Measurements from ENCODE around the gene TTLL8.

TTLL8 gene

GRCh38 chr22:50082961-50083461, 24.9 kb upstream of the TTLL8 start:
- no peak overlapping the region for H3K4me3 ChIP-seq (ENCODE audit: low read length in 2 of 2)
- no peaks in the 10 kb centered on the region for H3K36me3 ChIP-seq (ENCODE audit: control insufficient read depth in 2 of 2, insufficient read depth in 2 of 2, low read length in 2 of 2)
- no peak overlapping the region for H3K9ac ChIP-seq (ENCODE audit: low read length in 2 of 2)
- peaks cover 18 to 30% of the 10 kb centered on the region in 2 donors for H3K27me3 ChIP-seq (ENCODE audit: control insufficient read depth in 1 of 2, insufficient read depth in 2 of 2, low read length in 2 of 2)
- H3K4me1 ChIP-seq (ENCODE audit: control insufficient read depth, insufficient read depth, low read length) = no peaks in the 10 kb centered on the region
- no peak overlapping the region for H3K27ac ChIP-seq (ENCODE audit: low read length)
- H3K9me3 ChIP-seq (ENCODE audit: control insufficient read depth in 2 of 2, low read length in 2 of 2) = no peaks in the 10 kb centered on the region

- Histone ChIP-seq H3K36me3 (ENCODE audit: control insufficient read depth in 2 of 2, insufficient read depth in 2 of 2, low read length in 2 of 2) (no peaks in the 10 kb centered on the region), H3K9me3 (ENCODE audit: control insufficient read depth in 2 of 2, low read length in 2 of 2) (no peaks in the 10 kb centered on the region), H3K4me1 (ENCODE audit: control insufficient read depth, insufficient read depth, low read length) (no peaks in the 10 kb centered on the region), H3K27ac (ENCODE audit: low read length) (no peak overlapping the region), H3K27me3 (ENCODE audit: control insufficient read depth in 1 of 2, insufficient read depth in 2 of 2, low read length in 2 of 2) (peaks cover 11 to 22% of the 10 kb centered on the region in 2 donors), H3K9ac (ENCODE audit: low read length in 2 of 2) (no peak overlapping the region), H3K4me3 (ENCODE audit: low read length in 2 of 2) (no peak overlapping the region)
These were observed 24.2 kb upstream of the TTLL8 start for GRCh38 chr22:50082197-50082715.

GRCh38 chr22:50081426-50082196, 23.5 kb upstream of the TTLL8 start:
- H3K36me3 ChIP-seq (ENCODE audit: control insufficient read depth in 2 of 2, insufficient read depth in 2 of 2, low read length in 2 of 2) = no peaks in the 10 kb centered on the region
- no peak overlapping the region for H3K27ac ChIP-seq (ENCODE audit: low read length)
- no peaks in the 10 kb centered on the region for H3K4me1 ChIP-seq (ENCODE audit: control insufficient read depth, insufficient read depth, low read length)
- H3K4me3 ChIP-seq (ENCODE audit: low read length in 2 of 2) = no peak overlapping the region
- H3K27me3 ChIP-seq (ENCODE audit: control insufficient read depth in 1 of 2, insufficient read depth in 2 of 2, low read length in 2 of 2) = peaks cover 8 to 18% of the 10 kb centered on the region in 2 donors
- H3K9ac ChIP-seq (ENCODE audit: low read length in 2 of 2) = no peak overlapping the region
- no peaks in the 10 kb centered on the region for H3K9me3 ChIP-seq (ENCODE audit: control insufficient read depth in 2 of 2, low read length in 2 of 2)

GRCh38 chr22:50080077-50080465, 22.0 kb upstream of the TTLL8 start:
- no peaks in the 10 kb centered on the region for H3K36me3 ChIP-seq (ENCODE audit: control insufficient read depth in 2 of 2, insufficient read depth in 2 of 2, low read length in 2 of 2)
- no peaks in the 10 kb centered on the region for H3K4me1 ChIP-seq (ENCODE audit: control insufficient read depth, insufficient read depth, low read length)
- no peaks in the 10 kb centered on the region for H3K9me3 ChIP-seq (ENCODE audit: control insufficient read depth in 2 of 2, low read length in 2 of 2)
- H3K27me3 ChIP-seq (ENCODE audit: control insufficient read depth in 1 of 2, insufficient read depth in 2 of 2, low read length in 2 of 2) = peaks cover 6 to 12% of the 10 kb centered on the region in 2 donors
- no peak overlapping the region for H3K27ac ChIP-seq (ENCODE audit: low read length)
- H3K4me3 ChIP-seq (ENCODE audit: low read length in 2 of 2) = no peak overlapping the region
- H3K9ac ChIP-seq (ENCODE audit: low read length in 2 of 2) = no peak overlapping the region

- no peaks in the 10 kb centered on the region for H3K4me1 ChIP-seq (ENCODE audit: control insufficient read depth, insufficient read depth, low read length)
- H3K27me3 ChIP-seq (ENCODE audit: control insufficient read depth in 1 of 2, insufficient read depth in 2 of 2, low read length in 2 of 2) = peaks cover 2 to 7% of the 10 kb centered on the region in 2 donors
- no peak overlapping the region for H3K4me3 ChIP-seq (ENCODE audit: low read length in 2 of 2)
- H3K9ac ChIP-seq (ENCODE audit: low read length in 2 of 2) = no peak overlapping the region
- no peaks in the 10 kb centered on the region for H3K9me3 ChIP-seq (ENCODE audit: control insufficient read depth in 2 of 2, low read length in 2 of 2)
- no peaks in the 10 kb centered on the region for H3K36me3 ChIP-seq (ENCODE audit: control insufficient read depth in 2 of 2, insufficient read depth in 2 of 2, low read length in 2 of 2)
- H3K27ac ChIP-seq (ENCODE audit: low read length) = no peak overlapping the region
These were observed 20.7 kb upstream of the TTLL8 start for GRCh38 chr22:50078761-50079160.

- no peak overlapping the region for H3K9ac ChIP-seq (ENCODE audit: low read length in 2 of 2)
- no peaks in the 10 kb centered on the region for H3K4me1 ChIP-seq (ENCODE audit: control insufficient read depth, insufficient read depth, low read length)
- H3K9me3 ChIP-seq (ENCODE audit: control insufficient read depth in 2 of 2, low read length in 2 of 2) = no peaks in the 10 kb centered on the region
- no peak overlapping the region for H3K27ac ChIP-seq (ENCODE audit: low read length)
- no peaks in the 10 kb centered on the region for H3K36me3 ChIP-seq (ENCODE audit: control insufficient read depth in 2 of 2, insufficient read depth in 2 of 2, low read length in 2 of 2)
- H3K27me3 ChIP-seq (ENCODE audit: control insufficient read depth in 1 of 2, insufficient read depth in 2 of 2, low read length in 2 of 2) = peaks cover 2 to 5% of the 10 kb centered on the region in 2 donors
- no peak overlapping the region for H3K4me3 ChIP-seq (ENCODE audit: low read length in 2 of 2)
These were observed 20.1 kb upstream of the TTLL8 start for GRCh38 chr22:50078246-50078645.

- Histone ChIP-seq H3K9me3 (ENCODE audit: control insufficient read depth in 2 of 2, low read length in 2 of 2) (no peaks in the 10 kb centered on the region), H3K9ac (ENCODE audit: low read length in 2 of 2) (no peak overlapping the region), H3K4me1 (ENCODE audit: control insufficient read depth, insufficient read depth, low read length) (no peaks in the 10 kb centered on the region)
These were observed 18.8 kb upstream of the TTLL8 start for GRCh38 chr22:50076646-50077535.

GRCh38 chr22:50074551-50075530, 16.7 kb upstream of the TTLL8 start:
- Histone ChIP-seq H3K36me3 (ENCODE audit: control insufficient read depth in 2 of 2, insufficient read depth in 2 of 2, low read length in 2 of 2) (no peaks in the 10 kb centered on the region), H3K4me1 (ENCODE audit: control insufficient read depth, insufficient read depth, low read length) (no peaks in the 10 kb centered on the region), H3K27ac (ENCODE audit: low read length) (no peak overlapping the region), H3K4me3 (ENCODE audit: low read length in 2 of 2) (no peak overlapping the region), H3K9me3 (ENCODE audit: control insufficient read depth in 2 of 2, low read length in 2 of 2) (no peaks in the 10 kb centered on the region), H3K27me3 (ENCODE audit: control insufficient read depth in 1 of 2, insufficient read depth in 2 of 2, low read length in 2 of 2) (peaks cover 0 to 2% of the 10 kb centered on the region in 2 donors), H3K9ac (ENCODE audit: low read length in 2 of 2) (no peak overlapping the region)

More at GRCh38 chr22:50076646-50077535, 18.8 kb upstream of the TTLL8 start:
- Histone ChIP-seq H3K36me3 (ENCODE audit: control insufficient read depth in 2 of 2, insufficient read depth in 2 of 2, low read length in 2 of 2) (no peaks in the 10 kb centered on the region), H3K27me3 (ENCODE audit: control insufficient read depth in 1 of 2, insufficient read depth in 2 of 2, low read length in 2 of 2) (peaks cover 0 to 4% of the 10 kb centered on the region in 2 donors), H3K4me3 (ENCODE audit: low read length in 2 of 2) (no peak overlapping the region), H3K27ac (ENCODE audit: low read length) (no peak overlapping the region)

GRCh38 chr22:50074056-50074455, 16.0 kb upstream of the TTLL8 start:
- Histone ChIP-seq H3K4me3 (ENCODE audit: low read length in 2 of 2) (no peak overlapping the region), H3K4me1 (ENCODE audit: control insufficient read depth, insufficient read depth, low read length) (no peaks in the 10 kb centered on the region), H3K9ac (ENCODE audit: low read length in 2 of 2) (no peak overlapping the region), H3K27me3 (ENCODE audit: control insufficient read depth in 1 of 2, insufficient read depth in 2 of 2, low read length in 2 of 2) (peaks cover 0 to 2% of the 10 kb centered on the region in 2 donors), H3K36me3 (ENCODE audit: control insufficient read depth in 2 of 2, insufficient read depth in 2 of 2, low read length in 2 of 2) (no peaks in the 10 kb centered on the region), H3K27ac (ENCODE audit: low read length) (no peak overlapping the region), H3K9me3 (ENCODE audit: control insufficient read depth in 2 of 2, low read length in 2 of 2) (no peaks in the 10 kb centered on the region)

Data from stomach smooth muscle (tissue), 2 donors.